OCI-LY3 (cell line): ENCODE data around the gene SALL3.

Experiments
- H2AFZ ChIP-seq: fragments of 200-600, 300-600 bp; shearing (Covaris generic); 2 replicates; pipeline ENCODE4 v1.6.0; 2014; ENCODE audit warnings: antibody characterized with exemption, low read depth, low read length
- H3K27ac ChIP-seq: fragments of 200-600, 300-600 bp; sonication (generic); 2 replicates; pipeline ENCODE4 v1.5.1; 2014; ENCODE audit warnings: mild to moderate bottlenecking, low read length, moderate library complexity, mixed read lengths
- H3K27me3 ChIP-seq: fragments of 200-600, 300-600 bp; sonication (generic); 2 replicates; pipeline ENCODE4 v1.6.1; 2014; ENCODE audit warnings: low read depth, low read length, mixed read lengths
- H3K36me3 ChIP-seq: fragments of 200-600, 300-600 bp; sonication (generic); replicated peaks from 2 replicates; pipeline ENCODE3; 2014; ENCODE audit warnings: low read depth, low read length, mixed read lengths
- H3K4me1 ChIP-seq: fragments of 300-600, 200-600 bp; sonication (generic); 2 replicates; pipeline ENCODE4 v1.6.1; 2014; ENCODE audit warnings: low read length, mixed read lengths
- H3K4me2 ChIP-seq: fragments of 200-600, 300-600 bp; sonication (generic); 2 replicates; pipeline ENCODE4 v1.6.1; 2014; ENCODE audit warnings: low read length, mixed read lengths
- H3K4me3 ChIP-seq: fragments of 300-600, 200-600 bp; sonication (generic); 2 replicates; pipeline ENCODE4 v1.5.1; 2014; ENCODE audit warnings: antibody characterized with exemption, mild to moderate bottlenecking, low read length, moderate library complexity
- H3K79me2 ChIP-seq: fragments of 300-600, 200-600 bp; shearing (Covaris generic); 2 replicates; pipeline ENCODE4 v1.6.1; 2014; ENCODE audit warnings: mild to moderate bottlenecking, low read length, mixed read lengths
- H3K9ac ChIP-seq: fragments of 300-600, 200-600 bp; shearing (Covaris generic); 2 replicates; pipeline ENCODE4 v1.6.0; 2014; ENCODE audit warnings: mild to moderate bottlenecking, low read length, moderate library complexity
- H3K9me3 ChIP-seq: fragments of 200-600, 300-600 bp; shearing (Covaris generic); 2 replicates; pipeline ENCODE4 v1.6.1; 2014; ENCODE audit warnings: low read length, mixed read lengths; ENCODE audit not compliant: insufficient read depth
- H4K20me1 ChIP-seq: fragments of 200-600, 300-600 bp; sonication (generic); 2 replicates; pipeline ENCODE4 v1.6.1; 2016; ENCODE audit warnings: low read length, mixed read lengths; ENCODE audit not compliant: insufficient read depth
- EZH2phosphoT487 ChIP-seq: fragments of 200-600 bp; shearing (Covaris generic); IDR thresholded peaks from 2 replicates; pipeline ENCODE4 v1.6.1; 2018; ENCODE audit warnings: antibody characterized with exemption, mixed run types, low read depth
- TF ChIP-seq, protein P1 (sequence below): fragments of 200-600, 300-600 bp; sonication (generic); IDR thresholded peaks from 2 replicates; pipeline ENCODE4 v1.5.1; 2014; ENCODE audit warnings: antibody characterized with exemption, low read length, low read depth

SALL3 gene

DNA sequence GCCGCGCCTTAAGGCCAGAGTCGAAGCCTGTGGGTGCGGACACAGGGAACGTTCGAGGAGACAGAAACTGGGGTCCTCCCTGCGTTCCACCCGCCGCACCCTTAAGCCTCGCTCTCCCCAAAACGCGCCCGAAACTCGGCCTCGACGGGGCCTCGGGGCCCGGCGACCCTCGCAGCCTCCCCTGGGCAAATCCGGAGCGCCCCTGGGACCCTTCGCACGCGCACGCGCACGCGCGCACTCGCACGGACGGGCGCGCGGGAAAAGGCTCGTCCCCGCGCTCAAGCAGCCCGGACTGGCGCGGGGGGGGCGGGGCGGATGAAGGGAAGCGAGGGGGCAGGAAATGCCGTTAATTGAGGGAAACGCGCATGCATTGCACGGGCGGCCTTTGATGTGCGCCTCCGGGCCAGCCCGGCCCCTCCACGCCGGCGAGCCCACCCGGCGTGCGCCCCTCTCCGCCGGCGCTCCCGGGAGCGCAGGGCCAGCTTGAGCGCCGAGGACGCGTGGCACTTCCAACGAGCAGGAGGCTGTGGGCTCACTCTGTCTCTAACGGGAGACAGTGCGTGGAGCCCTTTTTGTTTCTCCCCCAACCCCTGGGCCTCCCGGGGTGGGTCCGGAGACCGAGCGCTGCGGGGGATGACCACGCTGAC, 5.4 kb upstream of the SALL3 start:
- peaks cover 10% of the 10 kb centered on the region; the same call in 1 of the 2 replicates for H3K9me3 ChIP-seq
- no peaks in the 10 kb centered on the region for H3K27me3 ChIP-seq
- H4K20me1 ChIP-seq, result no peaks in the 10 kb centered on the region
- H3K9ac ChIP-seq, result no peak overlapping the region
- H3K36me3 ChIP-seq, result no peaks in the 10 kb centered on the region
- no peak overlapping the region for H3K27ac ChIP-seq
- no peaks in the 10 kb centered on the region for H3K4me1 ChIP-seq
- TF ChIP-seq, protein P1, sequence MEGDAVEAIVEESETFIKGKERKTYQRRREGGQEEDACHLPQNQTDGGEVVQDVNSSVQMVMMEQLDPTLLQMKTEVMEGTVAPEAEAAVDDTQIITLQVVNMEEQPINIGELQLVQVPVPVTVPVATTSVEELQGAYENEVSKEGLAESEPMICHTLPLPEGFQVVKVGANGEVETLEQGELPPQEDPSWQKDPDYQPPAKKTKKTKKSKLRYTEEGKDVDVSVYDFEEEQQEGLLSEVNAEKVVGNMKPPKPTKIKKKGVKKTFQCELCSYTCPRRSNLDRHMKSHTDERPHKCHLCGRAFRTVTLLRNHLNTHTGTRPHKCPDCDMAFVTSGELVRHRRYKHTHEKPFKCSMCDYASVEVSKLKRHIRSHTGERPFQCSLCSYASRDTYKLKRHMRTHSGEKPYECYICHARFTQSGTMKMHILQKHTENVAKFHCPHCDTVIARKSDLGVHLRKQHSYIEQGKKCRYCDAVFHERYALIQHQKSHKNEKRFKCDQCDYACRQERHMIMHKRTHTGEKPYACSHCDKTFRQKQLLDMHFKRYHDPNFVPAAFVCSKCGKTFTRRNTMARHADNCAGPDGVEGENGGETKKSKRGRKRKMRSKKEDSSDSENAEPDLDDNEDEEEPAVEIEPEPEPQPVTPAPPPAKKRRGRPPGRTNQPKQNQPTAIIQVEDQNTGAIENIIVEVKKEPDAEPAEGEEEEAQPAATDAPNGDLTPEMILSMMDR, result no peak
- no peak for TF ChIP-seq EZH2phosphoT487
- no peak overlapping the region for H3K4me3 ChIP-seq
- no peak overlapping the region for H3K4me2 ChIP-seq
- H2AFZ ChIP-seq, result no peak overlapping the region
- no peaks in the 10 kb centered on the region for H3K79me2 ChIP-seq

DNA sequence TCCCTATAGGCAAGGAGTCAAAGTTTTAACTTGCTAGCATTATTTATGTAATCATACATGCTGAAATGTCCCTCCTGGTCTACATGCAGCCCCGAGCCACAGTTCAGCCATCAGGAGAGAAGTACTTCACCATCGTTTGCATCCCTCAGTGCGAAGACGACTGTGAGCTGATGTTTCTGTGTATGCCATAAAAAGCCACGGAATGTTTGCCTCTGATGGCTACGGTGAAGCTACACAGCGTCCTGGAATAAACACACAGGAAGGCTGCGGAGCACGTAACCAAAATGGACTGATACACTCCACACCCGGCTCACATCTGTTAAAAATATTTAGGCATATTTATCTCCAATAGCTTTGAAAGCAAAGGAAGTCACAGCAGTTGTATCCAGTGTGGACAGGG, 4.3 kb upstream of the SALL3 start:
- TF ChIP-seq, protein P1, result no peak
- TF ChIP-seq EZH2phosphoT487, result no peak
- H3K4me2 ChIP-seq, result no peak overlapping the region
- no peaks in the 10 kb centered on the region for H3K79me2 ChIP-seq
- no peak overlapping the region for H3K27ac ChIP-seq
- H3K9me3 ChIP-seq, result peaks cover 10% of the 10 kb centered on the region; the same call in 1 of the 2 replicates
- no peaks in the 10 kb centered on the region for H3K27me3 ChIP-seq
- H3K36me3 ChIP-seq, result no peaks in the 10 kb centered on the region
- H3K9ac ChIP-seq, result no peak overlapping the region
- no peaks in the 10 kb centered on the region for H3K4me1 ChIP-seq
- H3K4me3 ChIP-seq, result no peak overlapping the region
- no peak overlapping the region for H2AFZ ChIP-seq
- no peaks in the 10 kb centered on the region for H4K20me1 ChIP-seq

DNA sequence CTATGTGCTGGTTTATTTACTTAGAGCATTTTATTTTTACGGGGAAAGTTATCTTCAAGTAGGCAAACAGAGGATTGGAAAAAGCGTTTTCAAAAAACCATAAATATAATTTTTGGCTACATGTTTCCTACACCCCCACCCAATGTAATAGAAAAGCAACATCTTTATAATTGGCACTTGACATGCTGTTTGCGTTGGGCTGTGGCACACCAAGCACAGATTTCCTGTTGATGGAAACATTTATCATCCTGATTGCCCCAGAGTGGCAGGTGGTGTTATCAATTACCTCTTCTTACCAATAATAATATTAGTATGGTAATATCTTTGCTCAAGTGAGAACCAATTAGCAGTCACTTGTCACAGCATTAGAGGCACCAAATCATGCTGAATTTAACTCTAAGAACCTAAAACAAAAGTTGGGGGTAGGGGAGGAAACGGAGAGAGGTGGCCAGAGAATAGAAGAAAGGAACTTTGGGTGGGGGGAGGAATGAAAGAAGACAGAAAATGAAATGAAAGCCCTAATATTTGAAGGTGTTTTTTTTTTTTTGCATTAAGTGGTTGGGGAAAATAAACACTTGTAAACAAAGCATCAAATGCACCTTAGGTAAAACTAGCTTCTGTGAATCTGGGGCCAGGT, 3.8 kb upstream of the SALL3 start:
- Histone ChIP-seq H3K4me3 (no peak overlapping the region), H3K27ac (no peak overlapping the region), H3K36me3 (no peaks in the 10 kb centered on the region), H3K4me2 (no peak overlapping the region), H2AFZ (no peak overlapping the region), H3K27me3 (no peaks in the 10 kb centered on the region), H3K4me1 (no peaks in the 10 kb centered on the region), H3K9me3 (peaks cover 10% of the 10 kb centered on the region; the same call in 1 of the 2 replicates), H4K20me1 (no peaks in the 10 kb centered on the region), H3K9ac (no peak overlapping the region), H3K79me2 (no peaks in the 10 kb centered on the region)
- TF ChIP-seq EZH2phosphoT487, result no peak
- TF ChIP-seq, protein P1, result no peak

DNA sequence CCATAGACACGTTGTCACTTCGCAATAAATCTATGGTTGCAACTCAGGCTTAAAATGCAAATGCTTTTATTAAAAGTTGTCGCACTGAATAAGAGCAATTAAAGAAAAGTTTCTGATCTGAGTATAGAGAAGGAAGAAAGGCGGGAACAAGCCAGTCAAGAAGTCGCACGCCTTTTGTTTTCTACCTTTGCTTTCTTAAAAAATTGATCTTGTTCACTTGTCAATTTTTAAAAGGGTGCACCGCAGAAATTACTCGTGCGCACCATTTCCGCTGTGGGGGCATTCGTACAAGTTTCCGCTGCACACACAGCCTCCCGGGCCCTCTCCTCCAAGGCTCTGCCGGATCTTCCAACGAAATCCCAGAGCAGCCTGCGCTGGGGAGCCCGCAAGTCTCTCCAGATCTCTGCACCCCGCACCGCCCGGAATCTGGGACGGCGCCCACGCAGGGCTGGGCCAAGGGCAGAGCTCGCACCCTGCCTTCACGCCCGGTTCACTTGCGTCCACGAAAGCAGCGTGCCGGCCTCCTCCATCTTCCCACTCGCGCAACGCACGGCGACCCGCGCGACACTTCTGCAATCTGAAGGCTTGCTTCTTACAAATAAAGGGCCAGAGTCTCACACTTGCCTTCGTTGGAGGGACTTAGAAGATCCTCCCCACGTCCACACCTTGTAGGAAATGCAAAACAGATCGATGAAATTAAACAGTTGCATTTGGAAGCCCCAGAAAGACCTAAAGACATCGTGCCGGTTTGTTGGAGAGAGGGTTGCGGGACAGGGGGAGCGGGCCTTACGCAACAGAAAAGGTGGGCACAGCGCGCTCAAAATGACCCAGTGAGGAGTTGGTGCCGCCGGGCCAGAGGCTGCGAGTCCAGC, 2.6 kb upstream of the SALL3 start:
- no peak overlapping the region for H2AFZ ChIP-seq
- no peak overlapping the region for H3K9ac ChIP-seq
- H3K9me3 ChIP-seq, result peaks cover 10% of the 10 kb centered on the region; the same call in 1 of the 2 replicates
- H3K4me1 ChIP-seq, result no peaks in the 10 kb centered on the region
- H3K27ac ChIP-seq, result no peak overlapping the region
- H3K79me2 ChIP-seq, result no peaks in the 10 kb centered on the region
- no peaks in the 10 kb centered on the region for H4K20me1 ChIP-seq
- H3K4me3 ChIP-seq, result no peak overlapping the region
- H3K4me2 ChIP-seq, result no peak overlapping the region
- no peaks in the 10 kb centered on the region for H3K27me3 ChIP-seq
- TF ChIP-seq, protein P1, result no peak
- H3K36me3 ChIP-seq, result no peaks in the 10 kb centered on the region
